Tibial artery (tissue), 4 donors: ENCODE results near the gene OPN3.
A peak's percentile ranks its signal among the peaks of the same experiment; 100 is the strongest.

Experiments
- DNase-seq, 2 donors: peaks; one replicate each; pipeline ENCODE4 v3.0.0-alpha.2; 2019
- H3K27ac ChIP-seq, 2 donors: fragments of 200-600 bp; sonication (generic) in 1 of 2; 1 replicate in 1 of 2; 2 replicates in 1 of 2; pipeline ENCODE4 v1.5.1; 2018 to 2019; ENCODE audit warnings: mild to moderate bottlenecking in 1 of 2
- H3K27me3 ChIP-seq, 2 donors: fragments of 200-600 bp; sonication (generic) in 1 of 2; one replicate each; pipeline versions ENCODE4 v1.5.1 to v1.6.0; 2016 to 2019
- H3K36me3 ChIP-seq, 3 donors: fragments of 200-600 bp; sonication (generic) in 2 of 3; one replicate each; pipeline ENCODE4 v1.5.1; 2016 to 2019; ENCODE audit warnings: mild to moderate bottlenecking in 2 of 3
- H3K4me1 ChIP-seq, 4 donors: fragments of 200-600 bp; sonication (generic) in 2 of 4; 1 replicate in 3 of 4; 2 replicates in 1 of 4; pipeline ENCODE4 v1.5.1; 2016 to 2019
- H3K4me3 ChIP-seq, 2 donors: fragments of 200-600 bp; sonication (generic) in 1 of 2; 1 replicate in 1 of 2; 2 replicates in 1 of 2; pipeline ENCODE4 v1.5.1; 2018 to 2019; ENCODE audit warnings: mild to moderate bottlenecking in 2 of 2
- H3K9me3 ChIP-seq, 3 donors: fragments of 200-600 bp; sonication (generic) in 1 of 3; one replicate each; pipeline ENCODE4 v1.5.1; 2016 to 2019
- CTCF ChIP-seq, 2 experiments: fragments of 200-600 bp in 1 of 2; fragments of 450-650 bp in 1 of 2; IDR thresholded peaks; one replicate each; pipeline ENCODE4 v1.5.1; 2017 to 2019; ENCODE audit warnings: antibody characterized with exemption in 2 of 2, mild to moderate bottlenecking in 1 of 2, moderate library complexity in 1 of 2
- intact Hi-C: fragments of 100-400 bp; cut with DNase I; formaldehyde crosslinking; loops from one replicate; pipeline ENCODE4 v1.15.0; 2023; ENCODE audit warnings: low total_unique reads

OPN3 gene

GRCh38 chr1:241611736-241612135 is 28.4 kb downstream of the OPN3 start:
- no peaks in the 10 kb centered on the region for H3K36me3 ChIP-seq
- intact Hi-C loops = loop anchor here (2.0 kb wide), 1 partner anchor 223 kb away; no protein-coding TSS in a partner anchor
- H3K27me3 ChIP-seq = no peaks in the 10 kb centered on the region
- H3K9me3 ChIP-seq = no peaks in the 10 kb centered on the region
- no peak overlapping the region for H3K4me3 ChIP-seq
- no peaks in the 10 kb centered on the region for H3K4me1 ChIP-seq
- DNase-seq = no peak
- TF ChIP-seq CTCF (IDR thresholded peaks at IDR 0.05) = no peak
- H3K27ac ChIP-seq = no peak overlapping the region

- H3K36me3 ChIP-seq = no peaks in the 10 kb centered on the region
- no peak for DNase-seq
- no peak overlapping the region for H3K27ac ChIP-seq
- intact Hi-C loops = no loop called here
- no peak overlapping the region for H3K4me3 ChIP-seq
- no peaks in the 10 kb centered on the region for H3K9me3 ChIP-seq
- peak; percentile 64 to 85 for TF ChIP-seq CTCF (IDR thresholded peaks at IDR 0.05)
- H3K27me3 ChIP-seq = no peaks in the 10 kb centered on the region
- H3K4me1 ChIP-seq = no peaks in the 10 kb centered on the region
Observed at GRCh38 chr1:241611063-241611462, 29.1 kb downstream of the OPN3 start.

DNA sequence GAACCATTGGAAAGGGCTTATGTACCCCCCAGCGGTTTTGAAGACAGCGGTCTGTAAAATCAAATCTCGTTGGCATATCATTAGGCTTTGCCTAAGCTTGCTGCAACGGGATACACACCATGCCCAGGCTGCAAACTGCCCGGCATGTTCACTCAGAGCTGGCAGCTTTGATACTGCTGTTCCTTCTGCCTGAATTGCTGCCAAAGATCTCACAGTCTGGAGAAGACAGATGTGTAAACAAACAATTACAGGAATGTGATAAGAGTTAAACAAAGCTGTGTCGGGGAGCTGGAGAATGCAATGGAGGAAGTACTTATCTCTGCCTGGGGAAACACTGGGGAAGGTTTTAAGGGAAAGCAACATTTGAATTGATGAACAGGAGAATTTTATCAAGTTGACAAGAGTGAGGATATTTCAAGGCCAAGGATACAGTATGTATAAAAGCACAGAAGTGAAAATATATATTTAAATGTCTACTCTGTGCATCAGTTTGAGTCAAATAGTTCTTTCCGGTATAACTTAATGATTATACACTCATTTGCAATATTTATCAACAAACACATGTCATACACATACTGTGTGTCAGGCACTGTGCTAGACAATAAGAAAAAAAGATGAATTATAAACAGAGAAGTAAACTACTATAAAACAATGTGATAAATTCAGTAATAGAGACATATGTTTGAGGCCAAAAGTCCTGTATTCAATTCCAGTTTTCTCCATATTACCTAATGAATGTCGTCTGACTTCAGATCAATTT is 29.9 kb downstream of the OPN3 start:
- Histone ChIP-seq H3K27ac (no peak overlapping the region), H3K27me3 (no peaks in the 10 kb centered on the region), H3K36me3 (no peaks in the 10 kb centered on the region), H3K4me3 (no peak overlapping the region), H3K9me3 (no peaks in the 10 kb centered on the region), H3K4me1 (no peaks in the 10 kb centered on the region)
- DNase-seq = no peak
- TF ChIP-seq CTCF (IDR thresholded peaks at IDR 0.05) = no peak
- intact Hi-C loops = no loop called here

DNA sequence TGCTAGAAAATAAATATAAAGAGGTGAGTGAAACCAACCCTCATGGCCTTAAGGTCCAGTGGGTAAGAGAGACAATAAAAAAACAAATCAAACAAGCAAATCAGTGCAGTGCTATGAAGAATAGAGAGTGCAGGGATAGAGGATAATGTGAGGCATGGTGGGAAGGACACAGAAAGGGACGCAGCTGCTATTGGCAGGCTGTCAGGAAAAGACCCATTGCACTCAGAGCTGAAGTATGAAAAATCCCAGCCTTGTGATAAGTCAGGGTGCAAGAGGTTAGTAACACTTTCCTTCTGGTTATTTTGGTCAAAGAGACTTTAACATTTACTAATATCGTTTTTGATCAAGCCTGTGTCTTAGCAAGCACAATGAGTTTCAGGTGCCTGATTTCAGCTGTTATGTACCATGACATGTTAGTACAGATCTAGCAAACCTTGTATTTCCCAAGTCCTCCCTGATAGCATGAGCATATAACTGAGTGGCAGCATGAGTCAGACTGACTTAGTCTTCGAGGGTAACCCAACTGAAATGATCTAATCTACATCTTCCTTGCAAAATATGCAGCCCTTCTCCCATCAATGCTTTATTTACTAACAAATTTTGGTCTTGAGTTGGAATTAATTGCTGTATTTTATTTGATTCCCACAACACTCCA is 31.7 kb downstream of the OPN3 start:
- intact Hi-C loops = no loop called here
- no peaks in the 10 kb centered on the region for H3K27me3 ChIP-seq
- H3K36me3 ChIP-seq = no peaks in the 10 kb centered on the region
- TF ChIP-seq CTCF (IDR thresholded peaks at IDR 0.05) = no peak
- no peak for DNase-seq
- H3K9me3 ChIP-seq = no peaks in the 10 kb centered on the region
- H3K4me1 ChIP-seq = peaks cover 0 to 9% (median 7%) of the 10 kb centered on the region in 4 donors
- H3K27ac ChIP-seq = no peak overlapping the region
- H3K4me3 ChIP-seq = no peak overlapping the region

DNA sequence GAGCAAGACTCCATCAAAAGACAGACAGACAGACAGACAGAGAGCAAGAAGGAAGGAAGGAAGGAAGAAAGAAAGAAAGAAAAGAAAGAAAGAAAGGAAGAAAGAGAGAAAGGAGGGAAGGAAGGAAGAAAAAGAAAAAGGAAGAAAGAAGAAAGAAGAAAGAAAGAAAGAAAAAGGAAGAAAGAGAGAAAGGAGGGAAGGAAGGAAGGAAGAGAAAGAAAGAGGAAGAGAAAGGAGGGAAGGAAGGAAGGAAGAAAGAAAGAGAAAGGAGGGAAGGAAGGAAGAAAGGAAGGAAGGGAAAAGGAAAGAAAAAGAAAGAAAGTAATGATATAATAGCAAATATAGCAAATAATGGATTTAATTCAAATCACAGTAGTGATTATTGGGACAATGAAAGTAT is 32.7 kb downstream of the OPN3 start:
- Histone ChIP-seq H3K27ac (no peak overlapping the region), H3K4me3 (no peak overlapping the region), H3K9me3 (no peaks in the 10 kb centered on the region), H3K4me1 (peaks cover 0 to 19% (median 10%) of the 10 kb centered on the region in 4 donors), H3K27me3 (no peaks in the 10 kb centered on the region), H3K36me3 (no peaks in the 10 kb centered on the region)
- TF ChIP-seq CTCF (IDR thresholded peaks at IDR 0.05) = no peak
- no peak for DNase-seq
- intact Hi-C loops = no loop called here
